Gastrocnemius medialis (tissue), 4 donors: ENCODE results near the gene CCND2. TPM values are rescaled to one million over a fixed set of nuclear protein-coding genes. Genes with fewer than 3 reads are reported as not detected.

Experiments
- ATAC-seq, 2 donors: fragments of 150-250 bp; one replicate each; pipeline ENCODE4 v1.9.1; 2016
- DNase-seq, 2 donors: peaks; one replicate each; pipeline ENCODE4 v3.0.0-alpha.2; 2019
- H3K27ac ChIP-seq, 4 donors: fragments of 200-600 bp; sonication (generic); 1 replicate in 1 of 4; 2 replicates in 3 of 4; pipeline ENCODE4 v1.5.1; 2016 to 2018; ENCODE audit warnings: mild to moderate bottlenecking in 2 of 4, moderate library complexity in 1 of 4
- H3K27me3 ChIP-seq, 3 donors: fragments of 200-600 bp; sonication (generic) in 2 of 3; 1 replicate in 1 of 3; 2 replicates in 2 of 3; pipeline versions ENCODE4 v1.5.1 to v1.6.0; 2016 to 2019; ENCODE audit warnings: mild to moderate bottlenecking in 1 of 3, moderate library complexity in 1 of 3
- H3K36me3 ChIP-seq, 2 donors: fragments of 200-600 bp; sonication (generic) in 1 of 2; one replicate each; pipeline ENCODE4 v1.5.1; 2017 to 2018
- H3K4me1 ChIP-seq, 2 donors: fragments of 200-600 bp; sonication (generic) in 1 of 2; one replicate each; pipeline ENCODE4 v1.5.1; 2016 to 2017; ENCODE audit warnings: mild to moderate bottlenecking in 2 of 2
- H3K4me3 ChIP-seq, 4 donors: fragments of 200-600 bp; sonication (generic) in 3 of 4; 1 replicate in 1 of 4; 2 replicates in 3 of 4; pipeline ENCODE4 v1.5.1; 2016 to 2019; ENCODE audit warnings: mild to moderate bottlenecking in 2 of 4
- H3K9me3 ChIP-seq, 3 donors: fragments of 200-600 bp; sonication (generic) in 2 of 3; 1 replicate in 1 of 3; 2 replicates in 2 of 3; pipeline ENCODE4 v1.5.1; 2016 to 2019
- CTCF ChIP-seq, 5 experiments: fragments of 450-650 bp in 3 of 5; fragments of 200-600 bp in 2 of 5; sonication (generic) in 2 of 5; IDR thresholded peaks in 4 of 5; conservative IDR thresholded peaks in 1 of 5; 1 replicate in 4 of 5; 2 replicates in 1 of 5; pipeline ENCODE4 v1.5.1; 2016 to 2019; ENCODE audit warnings: antibody characterized with exemption in 5 of 5, mild to moderate bottlenecking in 3 of 5, moderate library complexity in 3 of 5
- POLR2A ChIP-seq, 2 donors: fragments of 450-650 bp; IDR thresholded peaks; one replicate each; pipeline ENCODE4 v1.6.1; 2017; ENCODE audit warnings: antibody characterized with exemption in 2 of 2, mild to moderate bottlenecking in 2 of 2, moderate library complexity in 2 of 2
- in situ Hi-C, 4 donors: fragments of 200-750 bp; cut with MboI; loops; one replicate each; pipeline versions ENCODE4 v1.15.0 to v1.8.0; 2017; ENCODE audit warnings: low sequenced_read_pairs in 4 of 4
- intact Hi-C: fragments of 100-400 bp; cut with DNase I; formaldehyde crosslinking; loops from one replicate; pipeline ENCODE4 v1.15.1; 2023; ENCODE audit warnings: low total_unique reads
- total RNA-seq, 4 donors: library from RNA; depleted of rRNA; stranded (reverse); fragments of >200 nt; gene quantifications; one replicate each; pipeline versions ENCODE4 v1.1.0 to v1.2.3, GENCODE V29; 2016

CCND2 gene
- total RNA-seq, 4 donors from 2014 or later: 2.7 to 5.6 (median 3.2) TPM

GRCh38 chr12:4300883-4301282 is 27.3 kb downstream of the CCND2 start:
- H3K27ac ChIP-seq: no peak overlapping the region
- H3K4me3 ChIP-seq: no peak overlapping the region
- no peaks in the 10 kb centered on the region for H3K4me1 ChIP-seq
- DNase-seq (no peak), ATAC-seq (no peak)
- H3K27me3 ChIP-seq: no peaks in the 10 kb centered on the region
- intact Hi-C loops: no loop called here
- H3K36me3 ChIP-seq: no peaks in the 10 kb centered on the region
- TF ChIP-seq CTCF (IDR thresholded peaks at IDR 0.05 in 4 of 5, conservative IDR thresholded peaks at IDR 0.05 in 1 of 5) (no peak), POLR2A (IDR thresholded peaks at IDR 0.05) (no peak)
- in situ Hi-C loops: loop anchor here (10.0 to 25.0 kb wide), 2 partner anchors 224 to 236 kb away; partner anchors contain the start of gene RAD51AP1 (in 2 of the 4)
- no peaks in the 10 kb centered on the region for H3K9me3 ChIP-seq

- Histone ChIP-seq H3K27me3 (no peaks in the 10 kb centered on the region), H3K4me3 (no peak overlapping the region), H3K36me3 (no peaks in the 10 kb centered on the region), H3K4me1 (no peaks in the 10 kb centered on the region), H3K9me3 (no peaks in the 10 kb centered on the region), H3K27ac (no peak overlapping the region)
- ATAC-seq (no peak), DNase-seq (no peak)
- intact Hi-C loops (no loop called here), in situ Hi-C loops (loop anchor here (10.0 to 25.0 kb wide), 2 partner anchors 223 to 235 kb away; partner anchors contain the start of gene RAD51AP1 (in 2 of the 4))
- no peak for TF ChIP-seq POLR2A (IDR thresholded peaks at IDR 0.05)
- TF ChIP-seq CTCF (IDR thresholded peaks at IDR 0.05 in 4 of 5, conservative IDR thresholded peaks at IDR 0.05 in 1 of 5): no peak
These were observed 28.5 kb downstream of the CCND2 start for GRCh38 chr12:4301932-4302501.

GRCh38 chr12:4302881-4303280 is 29.3 kb downstream of the CCND2 start:
- DNase-seq (no peak), ATAC-seq (no peak)
- H3K36me3 ChIP-seq: no peaks in the 10 kb centered on the region
- peaks cover 0 to 5% of the 10 kb centered on the region in 2 donors for H3K4me1 ChIP-seq
- no peaks in the 10 kb centered on the region for H3K9me3 ChIP-seq
- in situ Hi-C loops (loop anchor here (10.0 to 25.0 kb wide), 2 partner anchors 222 to 234 kb away; partner anchors contain the start of gene RAD51AP1 (in 2 of the 4)), intact Hi-C loops (no loop called here)
- no peaks in the 10 kb centered on the region for H3K27me3 ChIP-seq
- TF ChIP-seq POLR2A (IDR thresholded peaks at IDR 0.05): no peak
- no peak for TF ChIP-seq CTCF (IDR thresholded peaks at IDR 0.05 in 4 of 5, conservative IDR thresholded peaks at IDR 0.05 in 1 of 5)
- no peak overlapping the region for H3K4me3 ChIP-seq
- H3K27ac ChIP-seq: no peak overlapping the region

GRCh38 chr12:4303750-4304149 is 30.2 kb downstream of the CCND2 start:
- Histone ChIP-seq H3K9me3 (no peaks in the 10 kb centered on the region), H3K27ac (no peak overlapping the region), H3K27me3 (no peaks in the 10 kb centered on the region), H3K36me3 (no peaks in the 10 kb centered on the region), H3K4me1 (peaks cover 0 to 9% of the 10 kb centered on the region in 2 donors), H3K4me3 (no peak overlapping the region)
- ATAC-seq (no peak), DNase-seq (no peak)
- TF ChIP-seq POLR2A (IDR thresholded peaks at IDR 0.05) (no peak), CTCF (IDR thresholded peaks at IDR 0.05 in 4 of 5, conservative IDR thresholded peaks at IDR 0.05 in 1 of 5) (no peak)
- in situ Hi-C loops (loop anchor here (10.0 to 25.0 kb wide), 2 partner anchors 221 to 234 kb away; partner anchors contain the start of gene RAD51AP1 (in 2 of the 4)), intact Hi-C loops (no loop called here)
